HG02870 (cell line): ENCODE data around the gene MBOAT2.

Source experiments
- ATAC-seq: cut with Tn5 transposase; IDR thresholded peaks from one replicate; pipeline ENCODE4 v1.9.1; 2021; ENCODE audit warnings: mild to moderate bottlenecking, moderate library complexity; ENCODE audit not compliant: unreplicated experiment

The MBOAT2 gene

DNA sequence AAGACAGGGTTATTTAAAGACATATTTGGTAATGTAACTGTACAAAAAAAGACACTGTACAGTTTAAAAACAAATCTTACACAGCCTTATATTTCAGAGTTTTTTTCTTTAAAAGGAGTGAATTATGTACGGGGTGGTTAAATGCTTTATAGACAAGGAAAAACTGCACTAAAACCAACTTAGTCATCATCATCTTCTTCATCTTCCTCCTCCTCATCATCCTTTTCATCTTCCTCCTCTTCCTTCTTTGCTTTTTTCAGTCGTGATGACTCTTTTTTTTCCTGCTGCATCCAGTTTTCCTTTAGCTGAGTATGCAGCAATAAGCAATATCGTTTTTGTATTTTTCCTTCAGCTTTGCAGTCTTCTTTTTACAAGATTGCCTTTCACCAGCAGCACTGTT lies 14.6 kb upstream of the MBOAT2 start:
- no peak for ATAC-seq

DNA sequence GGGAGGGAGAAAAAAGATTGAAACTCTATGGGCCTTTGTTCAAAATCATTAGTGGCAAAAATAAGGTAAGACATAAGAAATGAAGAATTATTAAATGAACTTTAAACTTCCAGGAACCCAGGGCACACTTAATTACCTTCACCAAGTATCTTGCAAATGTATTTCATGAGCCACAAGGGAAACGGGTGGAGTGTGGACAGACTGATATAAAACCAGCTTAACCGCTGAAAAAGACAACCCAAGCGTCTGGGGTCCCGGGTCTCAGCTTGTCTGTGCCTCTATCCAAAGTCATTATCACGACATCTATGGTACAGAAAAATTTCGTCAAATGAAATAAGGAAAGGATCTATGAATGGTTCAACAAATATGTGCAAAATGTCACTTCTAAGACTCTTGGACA lies 13.9 kb upstream of the MBOAT2 start:
- ATAC-seq: no peak

DNA sequence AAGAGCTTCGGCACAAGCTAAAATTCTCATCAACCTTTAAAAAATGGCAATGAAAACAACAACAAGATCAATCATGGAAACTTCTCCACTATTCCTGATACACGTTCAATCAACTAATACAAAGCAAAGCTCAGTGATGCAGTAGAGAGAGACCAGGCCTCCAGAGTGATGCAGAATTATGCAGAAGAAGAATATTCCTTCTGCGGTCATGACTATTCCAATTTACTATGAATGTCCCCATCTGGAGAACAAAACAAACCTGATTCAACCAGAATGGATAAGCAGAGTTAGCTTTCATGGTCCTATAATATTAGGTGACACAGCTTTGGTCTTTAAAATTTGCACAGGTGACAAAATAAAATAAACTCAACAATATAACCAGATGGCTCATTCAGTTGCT lies 12.5 kb upstream of the MBOAT2 start:
- ATAC-seq: no peak

DNA sequence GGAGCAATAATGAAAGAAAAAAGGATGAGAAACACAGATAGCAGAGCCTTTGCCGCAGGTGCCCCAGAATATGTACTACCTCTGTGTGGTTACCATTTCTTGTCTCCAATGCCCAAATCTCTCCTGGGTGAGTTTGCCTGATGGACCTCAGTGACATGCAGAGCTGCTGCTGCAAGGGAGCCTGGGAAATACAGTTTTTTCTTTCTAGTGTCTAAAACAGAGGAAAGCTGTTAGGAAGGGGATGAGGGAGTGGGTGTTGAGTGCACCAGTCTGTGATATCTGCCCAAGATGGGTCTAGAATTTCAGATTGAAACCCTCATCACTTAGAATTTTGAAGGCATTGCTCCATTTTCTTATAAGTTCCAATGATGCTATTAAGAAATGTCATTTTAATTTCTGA lies 9.9 kb upstream of the MBOAT2 start:
- no peak for ATAC-seq

DNA sequence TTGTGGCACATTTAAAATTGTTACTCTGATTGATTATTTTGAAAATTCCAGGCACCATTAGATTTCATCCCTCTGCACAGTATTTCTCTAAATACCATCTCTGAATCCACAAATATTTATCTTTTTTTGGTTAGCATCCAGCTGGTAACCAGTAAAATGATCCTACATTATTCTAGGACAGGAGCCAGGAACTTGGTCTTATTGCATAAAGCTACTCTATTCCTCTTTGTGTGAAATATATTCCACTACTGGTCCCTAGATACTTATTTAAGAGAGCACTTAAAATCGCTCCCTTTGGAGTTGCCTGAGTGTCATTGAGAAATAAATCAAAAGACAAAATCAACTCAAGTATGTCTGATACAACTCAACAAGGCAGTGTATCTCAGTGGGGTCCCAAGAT lies 7.4 kb upstream of the MBOAT2 start:
- ATAC-seq: no peak

DNA sequence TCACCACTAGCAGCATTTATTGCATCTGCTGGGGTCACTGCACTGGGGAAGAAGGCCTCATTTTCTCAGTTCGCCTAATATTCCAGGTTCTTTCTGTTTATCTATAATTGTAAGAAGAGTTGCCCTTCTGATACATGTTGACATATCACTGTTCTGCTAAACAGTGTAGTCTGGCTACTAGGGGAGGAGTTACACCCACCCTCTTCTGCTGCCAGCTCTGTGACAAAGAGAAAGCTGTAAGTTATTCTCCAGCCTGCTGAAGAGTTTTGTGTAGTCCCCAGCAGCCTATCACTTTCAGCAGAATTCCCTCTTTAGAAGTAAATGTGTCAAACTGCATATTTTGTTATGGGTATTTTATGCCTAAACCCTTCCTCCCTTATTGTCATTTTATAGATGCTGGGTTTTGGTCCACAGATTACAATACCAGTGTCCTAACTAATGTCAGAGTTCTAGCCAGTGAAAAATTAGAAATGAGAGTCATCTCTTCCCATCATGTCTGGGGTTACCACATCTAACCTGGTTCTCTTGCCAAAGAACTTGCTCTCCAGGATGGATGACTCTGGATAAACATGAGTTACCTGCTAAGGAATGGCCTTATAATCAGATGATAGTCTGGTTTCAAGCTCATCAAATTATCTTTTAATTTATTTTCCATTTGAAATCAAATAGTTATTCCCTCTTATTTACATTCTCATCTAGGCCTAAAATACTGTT lies 5.6 kb upstream of the MBOAT2 start:
- ATAC-seq: no peak

DNA sequence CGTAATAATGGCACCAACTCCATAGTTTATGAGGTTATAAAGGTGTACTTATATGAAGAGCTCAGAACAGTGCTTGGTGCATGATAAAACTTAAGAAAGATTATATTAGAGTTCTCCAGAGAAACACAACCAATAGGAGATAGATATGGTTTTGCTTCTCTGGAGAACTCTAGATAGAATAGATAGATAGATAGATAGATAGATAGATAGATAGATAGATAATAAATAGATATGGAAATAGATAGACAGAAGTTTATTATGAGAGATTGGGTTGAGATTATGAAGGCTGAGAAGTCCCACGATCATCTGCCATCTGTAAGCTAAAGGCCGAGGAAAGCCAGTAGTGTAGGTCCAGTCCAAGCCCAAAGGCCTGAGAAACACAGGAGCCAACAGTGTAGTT lies 2.9 kb upstream of the MBOAT2 start:
- ATAC-seq: no peak

DNA sequence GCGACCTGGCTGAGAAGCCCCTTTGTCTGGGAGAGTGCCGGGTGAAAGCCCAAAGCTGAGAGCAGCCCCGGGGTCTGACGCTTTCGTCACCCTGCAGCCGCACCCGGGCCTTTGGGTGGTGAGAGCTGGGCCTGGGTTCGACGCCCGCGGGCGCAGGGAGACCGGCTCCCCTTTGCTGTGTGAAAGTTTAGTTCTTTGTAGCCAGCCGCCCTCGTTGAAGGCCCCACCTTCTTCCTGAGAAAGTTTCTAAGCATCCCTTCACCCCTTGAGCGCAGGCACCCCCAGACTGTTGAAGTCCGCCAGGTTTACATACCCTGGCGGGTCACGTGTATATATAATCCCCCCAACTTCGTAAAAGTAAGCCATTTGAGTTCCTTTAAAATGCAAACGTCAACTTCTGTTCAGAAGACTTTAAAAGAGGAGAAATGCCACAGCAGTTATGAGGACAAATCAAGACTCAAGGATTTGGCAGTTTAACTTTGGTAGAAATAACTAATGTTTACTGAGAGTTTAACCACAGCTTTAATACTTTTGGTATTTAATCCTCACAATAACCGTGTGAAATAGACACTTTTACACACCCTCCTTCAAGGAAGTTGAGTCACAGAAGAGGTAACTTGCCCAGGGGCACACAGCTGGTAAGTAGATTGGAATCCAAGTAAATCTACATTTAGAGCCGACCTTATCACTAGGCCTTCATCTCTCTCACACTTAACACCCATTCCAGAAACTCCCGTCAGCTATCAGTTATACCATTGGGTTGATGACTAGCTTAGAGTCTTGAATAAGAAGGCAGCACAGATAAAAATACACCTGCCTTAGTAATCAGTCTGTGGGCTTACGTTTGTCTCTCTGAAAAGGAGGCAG lies 1.1 kb upstream of the MBOAT2 start:
- ATAC-seq: no peak

DNA sequence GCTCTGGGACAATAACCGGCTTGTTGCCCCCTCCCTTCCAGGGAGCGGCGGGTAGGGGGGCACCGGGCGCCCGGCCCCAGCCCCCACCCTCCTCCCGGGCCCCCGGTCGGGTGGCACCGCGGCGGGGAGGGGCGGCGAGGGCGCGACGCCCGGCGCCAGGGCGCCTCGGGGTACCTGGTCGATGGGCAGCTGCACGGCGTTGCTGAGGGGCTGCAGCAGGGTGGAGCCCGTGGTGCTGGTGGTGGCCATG lies 193 bp downstream of the MBOAT2 start:
- no peak for ATAC-seq

DNA sequence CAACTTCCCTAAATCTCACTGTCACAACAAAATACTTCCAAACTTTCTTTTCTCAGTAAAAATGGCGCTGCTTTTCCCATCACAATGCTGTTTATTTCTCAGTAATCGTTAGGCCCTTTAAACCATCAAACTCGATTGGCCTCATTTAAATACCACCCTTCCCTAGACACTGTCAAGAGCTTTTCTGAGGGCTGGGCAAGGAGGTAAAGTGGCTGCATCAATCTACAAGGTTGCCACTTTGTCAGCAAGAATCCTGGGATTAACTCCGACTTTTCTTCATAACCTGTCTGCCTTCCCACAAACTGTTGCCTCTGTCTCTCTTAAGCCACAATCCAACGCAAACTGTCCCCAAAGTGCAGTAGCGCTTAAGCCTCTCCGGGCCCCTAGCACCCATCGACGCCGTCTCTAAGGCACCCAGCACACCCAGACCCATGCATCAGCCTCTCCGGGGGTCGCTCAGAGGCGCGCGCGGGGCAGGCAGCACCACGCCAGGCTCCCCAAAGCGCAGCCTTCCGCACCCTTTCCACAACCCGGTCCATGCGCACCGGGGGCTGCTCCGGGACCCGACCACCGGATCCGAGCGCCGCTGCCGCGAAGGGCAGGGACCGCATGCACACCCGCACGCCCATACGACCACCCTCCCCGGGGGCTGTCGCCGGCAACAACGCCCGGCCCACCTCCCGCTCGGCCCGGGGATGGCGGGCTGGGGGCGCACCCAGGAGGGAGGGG lies 683 bp downstream of the MBOAT2 start:
- no peak for ATAC-seq

DNA sequence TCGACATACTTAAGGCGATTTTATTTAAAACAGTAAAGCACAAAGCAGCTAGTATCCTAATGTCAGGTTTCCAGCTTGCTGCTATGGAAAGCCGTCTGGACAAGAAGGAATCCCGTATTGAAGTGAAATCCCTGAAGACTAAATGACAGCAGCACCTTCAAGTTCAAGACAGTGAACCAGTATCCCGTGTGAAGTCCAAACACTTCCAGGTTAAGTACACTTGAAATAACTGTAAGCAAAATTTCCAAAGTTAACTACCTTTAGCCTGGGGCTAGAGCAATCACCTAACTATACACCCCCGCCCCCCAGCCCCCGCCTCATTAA lies 1.2 kb downstream of the MBOAT2 start:
- no peak for ATAC-seq

DNA sequence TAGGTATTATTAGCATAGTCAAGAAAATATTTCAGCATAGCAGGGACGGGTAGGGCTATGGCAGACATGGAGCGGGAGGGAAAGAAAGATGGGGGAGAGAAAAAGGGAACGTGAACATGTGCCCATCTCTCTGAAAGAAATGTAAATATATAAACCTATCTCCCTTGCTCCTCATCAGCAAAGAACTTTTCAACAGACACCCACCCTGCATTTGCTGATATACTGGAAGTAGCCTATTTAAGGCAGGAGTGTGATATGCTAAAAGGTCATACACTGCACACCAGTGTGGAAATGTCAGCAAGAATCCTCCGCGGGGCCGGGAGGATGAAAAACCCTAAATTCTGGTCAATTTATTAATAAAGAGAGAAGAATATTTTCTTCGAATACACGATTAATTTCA lies 1.7 kb downstream of the MBOAT2 start:
- ATAC-seq: no peak

DNA sequence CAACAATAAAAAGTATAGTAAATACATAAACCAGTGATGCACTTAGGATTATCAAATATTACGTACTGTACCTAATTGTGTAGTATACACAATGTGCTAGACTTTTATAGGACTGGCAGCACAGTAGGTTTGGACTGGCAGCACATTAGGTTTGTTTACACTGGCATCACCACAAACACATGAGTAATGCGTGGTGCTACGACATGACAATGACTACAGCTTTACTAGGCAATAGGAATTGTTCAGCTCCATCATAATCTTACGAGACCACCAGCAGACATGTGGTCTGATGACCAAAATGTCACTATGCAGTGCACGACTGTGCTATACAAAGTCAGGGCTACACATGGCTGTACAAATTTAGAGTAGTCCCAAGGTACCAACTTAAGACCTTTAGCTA lies 2.3 kb downstream of the MBOAT2 start:
- no peak for ATAC-seq

DNA sequence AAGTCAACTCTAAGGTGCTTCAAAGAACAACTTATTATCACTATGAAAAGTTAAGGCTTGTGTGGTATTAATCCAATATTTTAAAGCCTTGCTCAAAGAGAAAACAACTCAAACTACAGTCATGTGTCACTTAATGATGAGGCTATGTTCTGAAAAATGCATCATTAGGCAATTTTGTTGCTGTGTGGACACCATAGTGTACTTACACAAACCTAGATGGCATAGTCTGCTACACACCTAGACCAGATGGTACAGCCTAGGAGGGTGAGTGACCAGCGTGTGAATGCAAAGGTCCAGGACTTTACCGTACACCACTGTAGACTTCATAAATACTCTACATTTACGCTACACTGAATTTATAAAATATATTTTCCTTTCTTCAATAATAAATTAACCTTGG lies 3.0 kb downstream of the MBOAT2 start:
- no peak for ATAC-seq

DNA sequence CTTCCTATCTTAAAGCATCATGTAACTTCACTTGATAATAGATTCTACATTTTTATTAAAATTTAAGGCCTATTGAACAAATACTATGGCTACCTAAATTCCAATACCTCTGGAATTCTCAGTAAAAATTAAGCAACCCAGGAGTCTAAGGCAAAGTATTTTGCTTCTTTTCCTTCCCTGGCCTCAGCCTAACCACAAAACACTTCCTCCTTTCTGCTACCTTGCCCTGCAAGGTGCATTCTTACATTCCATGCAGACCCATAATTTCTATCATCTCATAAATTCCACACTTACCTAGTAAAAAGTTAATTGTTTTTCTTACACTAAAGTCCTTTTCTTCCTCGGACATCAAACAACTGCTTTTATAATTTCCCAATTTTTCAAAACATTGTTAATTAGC lies 3.7 kb downstream of the MBOAT2 start:
- ATAC-seq: no peak

DNA sequence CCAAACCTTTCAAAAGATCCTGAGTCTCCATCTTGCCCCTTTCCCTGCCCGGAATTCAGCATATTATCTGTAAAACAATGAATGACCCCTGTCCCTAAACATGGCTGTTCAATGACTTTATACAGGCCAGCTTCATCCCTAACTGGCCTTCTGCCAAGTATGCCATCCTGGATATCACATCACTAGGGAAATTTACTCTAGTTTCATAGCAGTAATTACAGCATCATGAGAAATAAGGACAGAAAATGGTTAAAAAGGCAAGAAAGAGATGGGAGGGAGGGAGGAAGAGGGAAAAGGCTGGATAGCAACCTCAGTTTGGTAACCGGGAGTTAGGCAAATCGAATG lies 4.4 kb downstream of the MBOAT2 start:
- no peak for ATAC-seq

DNA sequence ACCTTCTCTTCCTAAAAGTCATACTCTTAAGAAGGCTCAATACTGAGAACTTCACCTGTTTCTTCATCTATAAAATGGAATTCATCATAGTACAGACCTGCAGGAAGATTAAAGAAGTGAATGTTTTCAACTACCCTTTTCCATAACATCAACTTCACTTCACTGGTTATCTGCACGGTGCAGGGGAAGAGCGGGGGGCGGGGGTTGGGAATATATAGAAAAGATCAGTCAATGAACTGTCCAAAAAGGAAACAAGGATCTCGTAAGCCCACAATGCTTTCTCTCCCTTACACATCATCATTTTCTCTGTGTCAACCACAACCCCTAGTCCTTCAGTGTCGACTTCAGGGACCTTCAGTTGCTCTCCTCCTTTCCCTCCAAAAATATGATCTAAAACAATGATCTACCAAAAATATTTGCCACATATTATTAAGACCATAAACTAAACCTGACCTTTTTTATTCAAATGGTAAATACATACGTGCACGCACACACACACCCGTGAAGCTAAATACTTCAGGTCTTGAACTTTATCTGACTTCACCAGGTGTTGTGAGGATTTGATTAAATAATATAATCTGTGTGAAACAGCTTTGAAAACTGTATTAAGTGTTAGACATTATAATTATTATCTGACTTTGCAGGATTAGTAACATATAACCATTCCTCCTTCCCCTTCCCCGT lies 4.9 kb downstream of the MBOAT2 start:
- no peak for ATAC-seq

DNA sequence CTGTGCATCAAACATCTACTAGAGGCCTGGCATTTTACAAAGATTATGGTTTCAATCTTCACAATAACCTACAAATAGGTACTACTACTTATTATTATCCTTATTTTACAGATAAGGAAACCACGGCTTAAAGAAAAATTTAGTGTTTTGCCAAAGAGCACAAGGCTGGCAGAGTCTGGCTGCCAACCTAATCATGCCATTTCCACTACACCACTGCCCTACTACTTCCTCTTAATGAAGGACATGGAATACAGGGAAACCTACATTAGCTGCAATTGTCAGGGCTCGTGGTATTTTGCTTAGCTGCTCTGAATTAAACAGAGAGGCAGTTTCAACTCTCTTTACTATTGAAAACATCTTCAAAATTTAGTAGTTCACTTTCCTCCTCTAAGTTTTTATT lies 5.9 kb downstream of the MBOAT2 start:
- ATAC-seq: no peak

DNA sequence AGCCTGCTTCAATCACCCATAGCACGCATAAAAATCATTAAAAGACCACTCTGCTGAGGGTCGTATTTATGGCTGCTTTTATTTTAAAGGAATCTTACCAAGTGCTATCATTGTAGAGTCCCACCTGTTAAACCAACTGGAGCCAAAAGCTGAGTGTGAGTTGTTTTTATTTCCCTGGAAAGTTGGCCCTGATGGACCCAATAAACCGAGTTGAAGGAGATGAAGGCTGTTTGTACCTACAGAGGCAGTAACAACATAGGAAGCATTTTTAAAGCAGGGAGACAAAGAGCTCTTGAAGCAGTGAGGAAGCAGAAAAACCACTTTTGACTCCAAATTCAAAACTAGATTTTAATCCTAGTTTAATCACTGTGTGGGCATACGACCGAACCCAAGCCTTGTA lies 6.4 kb downstream of the MBOAT2 start:
- no peak for ATAC-seq

DNA sequence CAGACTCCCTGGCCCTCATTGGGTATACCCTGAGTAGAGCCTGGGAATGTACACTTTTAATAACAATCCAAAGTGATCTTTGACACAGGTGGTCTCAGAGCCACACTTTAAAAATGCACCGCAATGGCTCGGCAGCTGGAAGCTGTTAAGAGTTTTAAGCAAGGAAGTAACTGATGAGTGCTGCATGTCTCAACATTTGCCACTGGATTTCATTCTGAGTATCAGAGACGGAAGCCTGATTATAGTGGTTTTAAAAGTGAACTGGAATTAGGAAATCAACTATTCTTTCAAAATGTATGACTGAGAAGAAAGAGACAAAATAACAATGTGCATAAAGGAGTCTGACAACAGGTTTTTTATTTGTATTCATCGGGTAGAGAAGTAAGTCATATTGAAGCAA lies 7.5 kb downstream of the MBOAT2 start:
- ATAC-seq: no peak

DNA sequence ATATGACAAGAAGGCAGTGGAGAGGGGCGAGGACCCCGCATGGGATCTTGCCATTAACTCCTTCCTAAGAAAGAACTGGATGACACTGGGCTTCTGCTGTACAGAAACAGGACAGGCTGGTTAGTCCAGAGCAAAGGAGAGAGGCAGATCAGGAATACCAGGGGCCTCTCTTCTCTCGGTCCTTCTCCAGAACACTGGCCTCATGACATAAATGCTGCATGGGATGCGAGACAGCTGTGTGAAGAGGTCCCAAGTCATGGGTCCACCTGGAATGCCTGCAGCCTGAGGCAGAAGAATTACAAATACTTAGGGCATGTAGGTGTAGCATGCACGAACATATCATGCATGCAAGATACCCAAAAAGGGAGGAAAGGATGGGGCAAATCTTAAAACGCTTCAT lies 9.1 kb downstream of the MBOAT2 start:
- ATAC-seq: no peak

DNA sequence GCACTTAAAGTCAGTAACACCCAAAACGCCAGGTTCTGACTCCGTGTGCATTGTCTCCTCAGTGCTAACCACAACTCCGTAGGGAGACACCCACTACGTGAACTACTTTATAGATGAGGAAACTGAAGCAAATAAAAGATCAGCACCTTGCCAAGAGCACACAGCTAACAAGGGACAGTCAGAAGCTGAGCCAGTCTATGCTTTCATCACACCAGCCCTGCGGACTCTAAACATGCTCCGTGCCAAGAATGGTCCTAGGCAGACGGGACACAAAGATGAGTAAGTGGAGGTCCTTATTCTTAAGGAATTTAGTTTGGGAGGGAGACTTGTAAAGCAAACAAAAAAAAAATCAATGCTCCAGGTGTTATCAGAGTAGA lies 9.6 kb downstream of the MBOAT2 start:
- ATAC-seq: no peak
